SKM-1 (cell line): ENCODE data around the gene GPAT3.
"Not testable (repeated sequence)": the region's sequence is repeated elsewhere in the genome, so short reads cannot be mapped to it uniquely, and the experiment has no call there.

ENCODE experiments used
- DNase-seq: peaks from one replicate; lab custom pipeline; 2025; ENCODE audit not compliant: unreplicated experiment; lab: John Stamatoyannopoulos, UW

GPAT3 gene

GRCh38 chr4:83591730-83592129 lies 55.8 kb downstream of the GPAT3 start:
- DNase-seq: no peak

- DNase-seq: no peak
These were observed 63.3 kb downstream of the GPAT3 start for GRCh38 chr4:83599183-83599582.

DNA sequence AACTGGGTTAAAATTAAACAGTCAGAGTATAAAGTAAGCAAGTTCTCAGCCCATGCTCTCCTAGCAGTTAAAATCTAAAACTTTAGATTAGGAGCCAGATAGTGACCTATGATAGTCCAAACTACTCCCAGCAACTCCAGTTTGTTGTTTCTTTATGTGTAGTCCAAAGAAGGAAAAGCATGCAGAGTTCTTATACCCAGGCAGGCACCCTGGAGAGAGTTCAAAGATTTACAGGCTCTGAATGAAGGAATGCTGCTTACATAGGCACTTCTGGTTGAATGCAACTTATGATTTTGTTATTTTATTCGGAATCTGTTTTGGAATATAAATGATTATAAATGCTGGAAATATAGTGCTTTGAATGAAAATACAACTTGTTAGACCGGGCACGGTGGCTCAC lies 67.2 kb downstream of the GPAT3 start:
- DNase-seq: no peak

DNA sequence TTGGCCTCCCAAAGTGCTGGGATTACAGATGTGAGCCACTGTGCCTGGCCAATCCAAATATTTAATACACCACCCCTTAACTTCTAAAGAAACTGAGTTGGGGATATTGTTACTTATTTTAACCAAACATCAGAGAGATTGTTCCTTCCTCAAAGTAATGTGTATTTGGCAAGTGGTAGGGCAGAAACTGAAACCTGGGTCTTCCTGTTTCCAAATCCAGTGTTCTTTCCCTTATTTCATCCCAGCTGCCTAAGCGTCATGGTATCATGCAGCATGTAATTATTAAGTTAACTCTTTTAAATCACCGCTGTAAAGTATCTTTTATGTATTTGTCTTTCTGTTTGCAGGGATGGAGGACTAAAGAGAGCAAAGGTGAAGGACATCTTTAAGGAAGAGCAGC lies 68.4 kb downstream of the GPAT3 start:
- no peak for DNase-seq

- DNase-seq: no peak
These were observed 69.3 kb downstream of the GPAT3 start for GRCh38 chr4:83605210-83605609.

DNA sequence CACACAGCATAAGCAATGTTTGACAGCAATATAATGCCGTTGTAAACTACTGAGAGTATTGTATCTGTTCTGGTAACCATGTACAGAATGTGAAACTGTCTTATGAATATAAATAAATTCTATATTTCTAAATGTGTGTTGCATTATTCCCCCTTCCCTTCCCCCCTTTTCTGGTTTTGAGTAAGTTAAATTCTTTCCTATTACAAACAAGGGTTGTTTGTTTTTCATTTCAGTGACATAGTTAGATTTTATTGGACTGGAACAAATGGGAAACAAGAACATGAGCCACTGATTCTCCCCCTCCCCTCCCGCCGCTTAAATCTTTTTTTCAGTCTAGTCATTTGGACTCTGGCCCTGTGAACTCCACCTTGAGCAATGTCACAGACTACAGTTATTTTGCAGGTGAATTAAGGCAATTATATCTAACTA lies 69.8 kb downstream of the GPAT3 start:
- no peak for DNase-seq

GRCh38 chr4:83606460-83606859 lies 70.6 kb downstream of the GPAT3 start:
- no peak for DNase-seq

DNA sequence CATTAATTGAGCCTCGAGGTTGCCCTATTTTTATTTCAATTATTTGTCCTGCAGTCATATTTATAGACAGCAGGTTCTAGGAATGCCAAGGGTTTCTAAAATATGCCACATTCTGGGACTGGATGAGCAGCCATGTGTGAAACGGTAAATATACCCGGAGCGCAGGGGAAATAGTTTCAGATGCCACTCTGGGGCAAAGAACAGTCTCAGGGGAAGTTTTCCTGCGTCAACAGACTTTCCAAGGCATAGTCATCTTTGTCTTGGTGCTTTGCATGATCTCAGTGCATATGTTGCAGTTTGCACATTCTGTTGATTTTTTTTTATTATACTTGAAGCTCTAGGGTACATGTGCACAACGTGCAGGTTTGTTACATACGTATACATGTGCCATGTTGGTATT lies 71.0 kb downstream of the GPAT3 start:
- DNase-seq: no peak

DNA sequence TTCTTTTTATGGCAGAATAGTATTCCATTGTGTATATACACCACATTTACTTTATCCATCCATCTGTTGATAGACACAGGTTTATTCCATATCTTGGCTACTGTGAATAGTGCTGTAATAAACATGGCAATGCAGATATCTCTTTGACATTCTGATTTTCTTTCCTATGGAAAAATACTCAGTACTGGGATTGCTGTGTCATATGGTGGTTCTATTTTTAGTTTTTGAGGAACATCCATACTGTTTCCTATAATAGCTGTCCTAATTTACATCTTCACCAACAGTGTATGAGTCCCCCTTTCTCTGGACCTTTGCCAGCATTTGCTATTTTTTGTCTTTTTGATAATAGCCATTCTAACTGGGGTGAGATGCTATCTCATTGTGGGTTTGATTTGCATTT lies 73.5 kb downstream of the GPAT3 start:
- no peak for DNase-seq

DNA sequence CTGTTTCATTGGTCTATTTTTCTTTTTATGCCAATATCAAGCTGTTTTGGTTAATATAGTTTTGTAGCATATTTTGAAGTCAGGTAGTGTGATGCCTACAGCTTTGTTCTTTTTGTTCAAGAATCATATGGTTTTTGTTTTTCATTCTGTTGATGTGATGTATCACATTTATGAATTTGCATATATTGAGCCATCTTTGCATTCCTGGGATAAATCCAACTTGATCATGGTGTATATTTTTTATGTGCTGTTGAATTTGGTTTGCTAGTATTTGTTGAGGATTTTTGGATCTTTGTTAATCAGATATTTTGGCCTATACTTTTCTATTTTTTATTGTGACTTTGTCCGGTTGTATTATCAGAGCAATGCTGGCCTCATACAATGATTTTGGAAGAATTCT lies 74.8 kb downstream of the GPAT3 start:
- no peak for DNase-seq

DNA sequence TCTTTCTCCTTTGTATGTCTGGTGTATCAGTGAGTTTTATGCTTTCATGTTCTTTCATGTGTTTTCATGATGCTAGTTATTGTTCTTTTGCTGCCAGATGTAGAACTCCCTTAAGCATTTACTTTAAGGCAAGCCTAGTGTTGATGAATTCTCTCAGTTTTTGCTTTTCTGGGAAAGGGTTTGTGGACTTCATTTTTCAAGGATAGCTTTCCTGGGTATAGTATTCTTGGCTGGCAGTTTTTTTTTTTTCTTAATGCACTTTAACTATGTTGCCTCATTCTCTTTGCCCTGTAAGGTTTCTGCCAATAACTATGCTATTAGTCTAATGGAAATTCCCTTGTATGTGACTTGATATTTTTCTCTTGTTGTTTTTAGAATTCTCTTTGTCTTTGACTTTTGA lies 77.1 kb downstream of the GPAT3 start:
- no peak for DNase-seq

GRCh38 chr4:83613994-83614393 lies 78.1 kb downstream of the GPAT3 start:
- DNase-seq: no peak

- DNase-seq: no peak
These were observed 80.3 kb downstream of the GPAT3 start for GRCh38 chr4:83616252-83616651.

- no peak for DNase-seq
These were observed 81.6 kb downstream of the GPAT3 start for GRCh38 chr4:83617371-83618035.

DNA sequence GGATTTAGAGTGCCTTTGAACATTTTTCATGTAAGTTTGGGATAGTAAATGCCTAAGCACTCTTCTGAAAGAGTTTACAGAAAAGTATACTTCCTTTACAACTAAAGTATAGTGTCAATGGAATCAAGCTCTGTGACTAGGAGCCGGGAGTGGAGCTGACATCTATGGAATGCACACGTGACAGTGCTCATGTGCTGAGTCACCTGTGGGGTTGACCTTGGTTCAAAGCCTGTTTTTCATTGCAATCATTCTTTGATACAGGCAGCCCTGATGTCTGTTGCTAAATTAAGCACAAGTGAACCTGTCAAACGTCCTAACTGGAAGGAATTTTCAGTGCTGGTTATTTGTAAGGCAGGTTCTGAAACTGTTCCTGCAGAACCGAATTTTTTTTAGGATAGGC lies 82.5 kb downstream of the GPAT3 start:
- DNase-seq: no peak

DNA sequence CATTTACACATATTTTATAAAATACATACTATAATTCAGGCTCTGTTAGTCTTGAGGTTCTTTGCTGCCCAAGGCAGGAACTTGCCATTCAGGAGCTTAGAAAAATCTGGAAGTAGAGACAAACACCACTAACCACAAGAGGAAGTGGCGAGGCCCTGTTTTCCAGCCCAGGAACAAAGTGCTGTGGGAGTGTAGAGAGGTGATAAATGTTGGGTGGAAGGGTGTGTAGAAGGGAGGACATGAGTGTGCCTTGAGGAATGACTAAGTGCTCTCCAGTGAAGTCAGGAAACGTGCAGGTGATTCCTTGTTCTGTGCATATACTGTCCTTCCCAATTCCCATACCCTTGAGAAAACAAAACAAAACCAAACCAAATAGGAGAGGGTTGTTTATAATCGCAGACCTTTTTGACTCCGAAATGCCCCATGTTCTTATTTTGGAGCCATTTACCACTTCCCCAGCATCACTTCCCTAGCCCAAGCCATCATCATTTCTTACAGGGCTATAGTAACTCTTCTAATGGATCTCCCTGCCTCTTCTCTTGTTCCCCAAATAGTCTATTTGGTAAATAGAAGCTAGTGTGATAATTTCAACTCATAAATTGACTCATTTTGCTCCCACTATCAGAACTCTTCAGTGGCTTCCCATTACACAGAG lies 83.2 kb downstream of the GPAT3 start:
- DNase-seq: peak; percentile 52

DNA sequence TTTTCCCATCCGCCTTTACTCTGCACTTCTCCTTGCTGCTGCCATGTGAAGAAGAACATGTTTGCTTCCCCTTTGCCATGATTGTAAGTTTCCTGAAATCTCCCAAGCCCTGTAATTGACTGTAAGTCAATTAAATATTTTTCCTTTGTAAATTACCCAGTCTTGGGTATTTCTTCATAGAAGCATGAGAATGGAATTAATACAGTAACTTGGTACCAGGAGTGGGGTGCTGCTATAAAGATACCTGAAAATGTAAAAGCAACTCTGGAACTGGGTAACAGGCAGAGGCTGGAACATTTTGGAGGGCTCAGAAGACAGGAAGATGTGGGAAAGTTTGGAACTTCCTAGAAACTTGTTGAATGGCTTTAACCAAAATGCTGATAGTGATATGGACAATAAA lies 86.2 kb downstream of the GPAT3 start:
- DNase-seq: not testable (repeated sequence)

- DNase-seq: no peak
These were observed 89.9 kb downstream of the GPAT3 start for GRCh38 chr4:83625821-83626220.

DNA sequence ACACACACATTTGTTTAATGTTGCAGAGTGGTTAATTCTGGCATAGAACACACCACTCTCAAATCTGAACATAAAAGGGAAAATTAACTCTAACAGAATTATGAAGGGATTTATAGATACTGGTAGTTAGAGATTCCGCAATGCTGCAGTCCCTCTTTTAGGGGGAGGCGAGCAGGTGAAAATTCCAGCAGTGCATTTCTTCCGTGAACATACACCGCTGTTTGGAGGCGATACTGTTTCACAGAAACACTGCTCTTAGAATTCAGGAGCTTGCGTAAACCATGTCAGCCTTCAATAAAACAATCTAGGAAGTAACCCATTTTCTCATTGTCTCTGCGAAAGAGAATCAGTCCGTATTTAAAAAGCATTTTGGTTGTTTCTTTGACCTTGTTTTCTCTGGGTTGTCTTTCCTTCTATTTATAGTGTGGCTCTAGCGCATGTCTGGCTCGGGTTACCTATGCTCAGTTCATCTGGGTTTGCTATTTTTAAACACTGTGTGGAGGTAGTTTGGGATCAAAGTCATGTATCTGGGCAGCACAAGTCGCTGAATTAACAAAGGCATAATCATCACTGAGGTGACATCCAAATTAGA lies 90.4 kb downstream of the GPAT3 start:
- no peak for DNase-seq

DNA sequence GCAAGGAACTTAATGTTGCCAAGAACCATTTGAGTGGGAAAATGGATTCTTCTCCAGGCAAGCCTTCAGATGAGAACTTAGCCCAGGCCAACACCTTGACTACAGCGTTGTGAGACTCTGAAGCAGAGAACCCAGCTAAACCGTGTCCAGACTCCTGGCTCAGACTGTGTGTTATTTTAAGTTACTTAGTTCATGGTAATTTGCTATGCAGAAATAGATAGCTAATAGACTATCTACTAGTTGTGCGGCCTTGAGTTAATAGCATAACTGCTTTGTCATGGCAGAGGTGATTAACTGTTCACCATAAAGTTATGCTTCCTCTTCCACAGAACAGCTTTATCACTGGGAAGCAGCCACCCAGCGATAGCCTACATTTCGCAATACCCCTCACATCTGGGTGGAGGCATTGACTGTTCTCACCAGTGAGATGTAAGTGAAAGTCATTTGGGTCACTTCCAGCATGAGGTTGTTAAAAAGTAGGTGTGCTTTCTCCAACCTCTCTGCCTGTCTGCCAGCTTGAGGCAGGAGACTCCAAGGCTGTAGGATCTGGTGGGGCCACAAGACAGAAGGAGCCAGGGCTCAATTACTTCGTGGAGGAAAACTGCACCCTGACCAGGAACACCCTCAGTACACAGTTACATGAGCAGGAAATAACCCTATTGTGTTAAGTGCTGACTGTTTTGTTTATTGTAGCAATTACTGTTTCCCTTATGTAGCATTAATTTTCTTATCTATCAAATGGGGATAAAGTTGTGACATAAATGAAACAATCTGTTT lies 94.2 kb downstream of the GPAT3 start:
- peak; percentile 93 for DNase-seq

GRCh38 chr4:83631066-83631465 lies 95.2 kb downstream of the GPAT3 start:
- DNase-seq: no peak

DNA sequence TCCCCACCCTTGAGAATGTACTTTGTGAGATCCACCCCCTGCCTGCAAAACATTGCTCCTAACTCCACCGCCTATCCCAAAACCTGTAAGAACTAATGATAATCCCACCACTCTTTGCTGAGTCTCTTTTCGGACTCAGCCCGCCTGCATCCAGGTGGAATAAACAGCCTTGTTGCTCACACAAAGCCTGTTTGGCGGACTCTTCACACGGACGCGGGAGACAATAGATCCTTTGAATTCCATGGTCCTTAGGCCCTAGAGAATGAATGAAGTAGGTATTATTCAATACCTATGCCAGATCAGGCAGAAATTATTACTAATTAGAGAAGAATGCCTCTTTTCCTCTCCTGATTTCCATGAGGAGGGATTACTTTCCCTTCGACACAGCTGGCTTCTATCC lies 101.0 kb downstream of the GPAT3 start:
- no peak for DNase-seq
